Astrocyte (in vitro differentiated cells and primary cell): Measurements from ENCODE around the gene ACACB.

Source experiments
- CTCF ChIP-seq: IDR thresholded peaks from 2 replicates; pipeline ENCODE4 v1.5.1; 2011; ENCODE audit warnings: low read depth, mild to moderate bottlenecking, inconsistent platforms, low read length, moderate library complexity; ENCODE audit not compliant: insufficient read depth
- EZH2 ChIP-seq: IDR thresholded peaks from 2 replicates; pipeline ENCODE4 v1.6.1; 2012; ENCODE audit warnings: mild to moderate bottlenecking, low read length, inconsistent platforms; ENCODE audit not compliant: insufficient read depth

GRCh38 chr12:109199324-109199723 lies 82.9 kb downstream of the ACACB start:
- TF ChIP-seq CTCF (no peak), EZH2 (no peak)
